ENCODE measurements around the gene SNX5.

The SNX5 gene

GRCh38 chr20:17992847-17993513 lies 24.4 kb upstream of the SNX5 start:
- TF ChIP-seq ZFX (IDR thresholded peaks at IDR 0.05; ENCODE audit: borderline replicate concordance) = no peak
- TF ChIP-seq, protein P1, sequence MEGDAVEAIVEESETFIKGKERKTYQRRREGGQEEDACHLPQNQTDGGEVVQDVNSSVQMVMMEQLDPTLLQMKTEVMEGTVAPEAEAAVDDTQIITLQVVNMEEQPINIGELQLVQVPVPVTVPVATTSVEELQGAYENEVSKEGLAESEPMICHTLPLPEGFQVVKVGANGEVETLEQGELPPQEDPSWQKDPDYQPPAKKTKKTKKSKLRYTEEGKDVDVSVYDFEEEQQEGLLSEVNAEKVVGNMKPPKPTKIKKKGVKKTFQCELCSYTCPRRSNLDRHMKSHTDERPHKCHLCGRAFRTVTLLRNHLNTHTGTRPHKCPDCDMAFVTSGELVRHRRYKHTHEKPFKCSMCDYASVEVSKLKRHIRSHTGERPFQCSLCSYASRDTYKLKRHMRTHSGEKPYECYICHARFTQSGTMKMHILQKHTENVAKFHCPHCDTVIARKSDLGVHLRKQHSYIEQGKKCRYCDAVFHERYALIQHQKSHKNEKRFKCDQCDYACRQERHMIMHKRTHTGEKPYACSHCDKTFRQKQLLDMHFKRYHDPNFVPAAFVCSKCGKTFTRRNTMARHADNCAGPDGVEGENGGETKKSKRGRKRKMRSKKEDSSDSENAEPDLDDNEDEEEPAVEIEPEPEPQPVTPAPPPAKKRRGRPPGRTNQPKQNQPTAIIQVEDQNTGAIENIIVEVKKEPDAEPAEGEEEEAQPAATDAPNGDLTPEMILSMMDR (IDR thresholded peaks at IDR 0.05) = no peak
- H3K27ac ChIP-seq = no peak overlapping the region

DNA sequence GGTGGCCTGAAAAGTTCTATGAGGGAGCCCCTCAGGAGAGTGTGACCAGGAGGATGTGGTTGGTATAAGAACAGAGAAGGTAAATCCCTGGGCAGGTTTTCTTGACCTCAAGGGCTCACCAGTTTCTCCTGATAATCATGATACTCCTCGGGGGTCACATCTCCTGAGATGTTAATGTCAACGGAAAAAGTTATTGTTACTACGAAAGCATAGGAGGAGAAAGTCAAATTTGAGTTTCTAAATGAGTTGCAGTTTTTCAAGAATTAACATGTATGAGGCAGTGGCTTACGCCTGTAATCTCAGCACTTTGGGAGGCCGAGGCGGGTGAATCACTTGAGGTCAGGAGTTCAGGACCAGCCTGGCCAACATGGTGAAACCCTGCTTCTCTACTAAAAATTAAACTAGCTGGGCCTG lies 23.6 kb upstream of the SNX5 start:
- TF ChIP-seq ZFX (IDR thresholded peaks at IDR 0.05; ENCODE audit: borderline replicate concordance) = no peak
- TF ChIP-seq, protein P1 (IDR thresholded peaks at IDR 0.05) = no peak
- no peak overlapping the region for H3K27ac ChIP-seq

DNA sequence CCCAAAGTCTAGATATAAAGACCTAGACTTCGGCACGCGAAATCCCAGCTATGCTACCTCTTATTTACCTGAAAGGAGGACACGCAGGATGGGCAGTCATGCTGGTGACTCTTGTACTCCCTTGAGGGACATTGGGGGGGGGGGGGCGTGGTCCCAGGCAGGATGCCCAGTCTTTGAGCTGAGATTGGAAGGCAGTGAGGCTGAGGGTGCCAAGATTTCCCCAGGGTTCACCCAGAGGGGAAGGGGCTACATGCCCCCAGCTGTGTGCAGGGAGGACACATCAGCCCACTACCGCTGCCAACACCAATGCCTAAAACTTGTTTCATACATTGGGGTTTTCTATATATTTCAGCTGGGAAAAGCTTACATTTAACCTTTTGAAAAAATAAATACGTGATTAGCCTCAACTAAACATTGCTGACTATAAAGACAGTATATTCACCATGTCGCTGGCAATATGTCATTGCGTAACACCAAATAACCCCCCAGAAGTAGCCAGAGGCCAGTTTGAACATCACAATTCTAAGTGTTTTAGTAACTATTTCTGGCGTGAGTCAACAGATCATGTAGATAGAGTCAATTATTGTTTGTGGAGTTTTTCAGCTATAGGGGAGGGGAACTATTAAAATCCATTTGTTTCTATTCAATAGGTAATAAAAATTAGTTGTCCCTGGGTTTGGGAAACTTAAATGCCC lies 21.8 kb upstream of the SNX5 start:
- peak overlapping the region; percentile 26; the same call in 1 of the 2 replicates for H3K27ac ChIP-seq
- TF ChIP-seq, protein P1 (IDR thresholded peaks at IDR 0.05) = no peak
- TF ChIP-seq ZFX (IDR thresholded peaks at IDR 0.05; ENCODE audit: borderline replicate concordance) = no peak

DNA sequence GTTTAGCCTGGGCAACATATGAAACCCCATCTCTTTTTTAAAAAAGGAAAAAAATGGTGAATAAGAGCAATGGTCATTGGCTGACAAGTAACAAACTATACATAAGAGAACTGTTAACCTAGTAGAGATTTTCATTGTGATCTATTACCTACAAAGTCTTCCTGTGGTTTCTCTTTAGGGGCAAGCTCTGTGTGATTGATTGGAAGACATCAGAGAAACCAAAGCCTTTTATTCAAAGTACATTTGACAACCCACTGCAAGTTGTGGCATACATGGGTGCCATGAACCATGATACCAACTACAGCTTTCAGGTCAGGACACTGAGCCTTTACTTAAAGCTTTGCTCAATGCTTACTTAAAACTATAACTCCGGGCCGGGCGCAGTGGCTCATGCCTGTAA lies 19.4 kb upstream of the SNX5 start:
- H3K27ac ChIP-seq = no peak overlapping the region
- no peak for TF ChIP-seq ZFX (IDR thresholded peaks at IDR 0.05; ENCODE audit: borderline replicate concordance)
- TF ChIP-seq, protein P1 (IDR thresholded peaks at IDR 0.05) = no peak

DNA sequence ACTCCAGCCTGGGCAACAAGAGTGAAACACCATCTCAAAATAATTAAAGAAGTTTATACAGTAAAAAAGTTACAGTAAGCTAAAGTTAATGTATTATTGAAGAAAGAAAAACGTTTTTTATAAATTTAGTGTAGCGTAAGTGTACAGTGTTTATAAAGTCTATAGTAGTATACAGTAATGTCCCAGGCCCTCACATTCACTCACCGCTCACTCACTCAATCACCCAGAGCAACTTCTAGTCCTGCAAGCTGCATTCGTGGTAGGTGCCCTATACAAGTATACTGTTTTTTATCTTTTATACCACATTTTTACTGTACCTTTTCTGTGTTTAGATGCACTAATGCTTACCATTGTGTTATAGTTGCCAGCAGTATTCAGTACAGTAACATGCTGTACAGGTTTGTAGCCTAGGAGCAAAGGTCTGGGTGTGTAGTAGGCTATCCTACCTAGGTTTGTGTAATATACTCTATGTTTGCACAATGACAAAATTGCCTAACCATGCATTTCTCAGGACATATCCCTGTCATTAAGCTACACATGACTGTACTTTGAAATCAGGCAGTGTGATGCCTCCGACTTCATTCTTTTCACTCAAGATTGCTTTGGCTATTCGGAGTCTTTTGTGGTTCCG lies 16.9 kb upstream of the SNX5 start:
- H3K27ac ChIP-seq = no peak overlapping the region
- TF ChIP-seq, protein P1 (IDR thresholded peaks at IDR 0.05) = no peak
- TF ChIP-seq ZFX (IDR thresholded peaks at IDR 0.05; ENCODE audit: borderline replicate concordance) = no peak

- no peak for TF ChIP-seq ZFX (IDR thresholded peaks at IDR 0.05; ENCODE audit: borderline replicate concordance)
- TF ChIP-seq, protein P1 (IDR thresholded peaks at IDR 0.05) = no peak
- H3K27ac ChIP-seq = no peak overlapping the region
These were observed 7.7 kb upstream of the SNX5 start for GRCh38 chr20:17976305-17976704.

GRCh38 chr20:17972121-17972520 lies 3.5 kb upstream of the SNX5 start:
- H3K27ac ChIP-seq = no peak overlapping the region
- TF ChIP-seq, protein P1 (IDR thresholded peaks at IDR 0.05) = no peak
- no peak for TF ChIP-seq ZFX (IDR thresholded peaks at IDR 0.05; ENCODE audit: borderline replicate concordance)
